K562 (cell line): Measurements from ENCODE around the gene MRPL2. TPM values are rescaled to one million over a fixed set of nuclear protein-coding genes. Genes with fewer than 3 reads are reported as not detected.

ENCODE experiments used
- ATAC-seq: fragments of 200-7000 bp; cut with Tn5 transposase; 3 replicates; pipeline ENCODE4 v1.9.1; 2020; ENCODE audit warnings: moderate library complexity
- BruUV-seq: library from RNA; stranded (reverse); fragments of 400-500 nt; replicated peaks from 2 replicates; lab custom pipeline; 2021; lab: Mats Ljungman, UMichigan
- CTCF ChIA-PET: fragments of 300-600 bp; formaldehyde crosslinking; extraction: SDS; loops from one replicate; lab custom pipeline; 2021; ENCODE audit warnings: low intra/inter-chr PET ratio; lab: Yijun Ruan, JAX
- POLR2A ChIA-PET: fragments of 300-600, 350-650 bp; sonication (Branson Sonifier 250); formaldehyde crosslinking; extraction: SDS; loops from one replicate; lab custom pipeline; 2021; ENCODE audit warnings: antibody characterized with exemption, inconsistent platforms; lab: Yijun Ruan, JAX
- DNase-seq, 4 experiments: peaks; one replicate each; pipeline versions ENCODE4 v3.0.0 to v3.0.0-alpha.2; 2011 to 2018; ENCODE audit warnings: low spot score in 3 of 4, mixed read lengths in 3 of 4; ENCODE audit errors: extremely low read depth in 1 of 4
- FAIRE-seq: peaks from 2 replicates; lab custom pipeline; 2011; peaks lifted over from hg19 to GRCh38; lab: Jason Lieb, UNC
- H2AFZ ChIP-seq: 2 replicates; pipeline ENCODE4 v1.6.0; 2011; ENCODE audit warnings: low read depth, low read length, control low read depth, inconsistent platforms
- H3K27ac ChIP-seq: fragments of 200-600 bp; 3 replicates; pipeline ENCODE4 v1.8.0; 2011; ENCODE audit warnings: low read depth, mild to moderate bottlenecking, control low read depth, inconsistent platforms, low read length, moderate library complexity, mixed read lengths; ENCODE audit errors: extremely low read depth
- H3K27me3 ChIP-seq, 2 experiments: fragments of 300-600 bp in 1 of 2; 2 replicates in 1 of 2; 3 replicates in 1 of 2; pipeline versions ENCODE4 v1.6.0 to v1.8.0; 2011; ENCODE audit warnings: inconsistent platforms in 2 of 2, low read length in 2 of 2, mild to moderate bottlenecking in 1 of 2, mixed read lengths in 1 of 2, moderate library complexity in 1 of 2; ENCODE audit not compliant: control insufficient read depth in 2 of 2, insufficient read depth in 2 of 2
- H3K36me3 ChIP-seq: fragments of 300-600 bp; 3 replicates; pipeline ENCODE4 v1.8.0; 2011; ENCODE audit warnings: mild to moderate bottlenecking, low read length, inconsistent platforms; ENCODE audit not compliant: control insufficient read depth, insufficient read depth
- H3K4me1 ChIP-seq, 2 experiments: fragments of 200-600 bp in 1 of 2; replicated peaks in 1 of 2; 2 replicates in 1 of 2; 3 replicates in 1 of 2; pipeline versions ENCODE4 v1.5.1 to v1.8.0; 2011; ENCODE audit warnings: inconsistent platforms in 2 of 2, low read length in 2 of 2, mild to moderate bottlenecking in 1 of 2, mixed read lengths in 1 of 2, moderate library complexity in 1 of 2; ENCODE audit not compliant: control insufficient read depth in 2 of 2, insufficient read depth in 2 of 2
- H3K4me2 ChIP-seq: 2 replicates; pipeline ENCODE4 v1.6.1; 2011; ENCODE audit warnings: low read length, control low read depth, inconsistent platforms, mixed read lengths; ENCODE audit not compliant: insufficient read depth
- H3K4me3 ChIP-seq: fragments of 200-600 bp; sonication (generic), shearing (Covaris generic); 2 replicates; pipeline ENCODE4 v1.5.1; 2016; ENCODE audit warnings: control low read depth, inconsistent platforms
- H3K79me2 ChIP-seq: fragments of 200-600 bp; 3 replicates; pipeline ENCODE4 v1.8.0; 2011; ENCODE audit warnings: low read length, inconsistent platforms; ENCODE audit not compliant: control insufficient read depth, insufficient read depth
- H3K9ac ChIP-seq, 2 experiments: 2 replicates each; pipeline versions ENCODE4 v1.6.0 to v1.6.1; 2011; ENCODE audit warnings: low read depth in 2 of 2, low read length in 2 of 2, control low read depth in 1 of 2, inconsistent platforms in 1 of 2, mild to moderate bottlenecking in 1 of 2, mixed read lengths in 1 of 2; ENCODE audit not compliant: insufficient read depth in 1 of 2
- H3K9me1 ChIP-seq: one replicate; pipeline ENCODE4 v1.6.0; 2011; ENCODE audit warnings: inconsistent platforms, mild to moderate bottlenecking, low read length, moderate library complexity; ENCODE audit not compliant: control insufficient read depth, insufficient read depth
- H3K9me3 ChIP-seq: replicated peaks from 2 replicates; pipeline ENCODE4 v1.5.1; 2011; ENCODE audit warnings: low read depth, low read length, inconsistent platforms; ENCODE audit not compliant: control insufficient read depth, insufficient read depth
- H4K20me1 ChIP-seq: replicated peaks from 2 replicates; pipeline ENCODE4 v1.6.1; 2011; ENCODE audit warnings: low read length, inconsistent platforms, mixed read lengths; ENCODE audit not compliant: control insufficient read depth, insufficient read depth
- POLR2AphosphoS5 ChIP-seq: IDR thresholded peaks from 2 replicates; pipeline ENCODE4 v1.6.1; 2011; ENCODE audit warnings: mild to moderate bottlenecking, low read depth, low read length, moderate library complexity; ENCODE audit not compliant: control insufficient read depth, insufficient read depth
- RAD21 ChIP-seq, 2 experiments: fragments of 250-450 bp in 1 of 2; fragments of 450-650 bp in 1 of 2; sonication (Bioruptor Pico) in 1 of 2; formaldehyde crosslinking in 1 of 2; IDR thresholded peaks in 1 of 2; conservative IDR thresholded peaks in 1 of 2; 2 replicates each; pipeline versions ENCODE4 v1.4.0 to v1.8.0; 2020 to 2022; ENCODE audit warnings: mild to moderate bottlenecking in 2 of 2, moderate library complexity in 1 of 2
- RBM34 ChIP-seq: fragments of 200-400 bp; formaldehyde crosslinking; IDR thresholded peaks from 2 replicates; pipeline ENCODE4 v1.6.1; 2018; ENCODE audit warnings: low read length, borderline replicate concordance; ENCODE audit not compliant: insufficient read depth
- RCOR1 ChIP-seq, 2 experiments: IDR thresholded peaks; 2 replicates each; pipeline ENCODE4 v1.6.1; 2012; ENCODE audit warnings: low read depth in 2 of 2, low read length in 2 of 2, borderline replicate concordance in 1 of 2, improper control_type of control experiment in 1 of 2
- SIX5 ChIP-seq, 2 experiments: IDR thresholded peaks; 2 replicates each; pipeline ENCODE4 v1.6.1; 2011; ENCODE audit warnings: low read length in 2 of 2, borderline replicate concordance in 1 of 2, low read depth in 1 of 2, mild to moderate bottlenecking in 1 of 2, moderate library complexity in 1 of 2; ENCODE audit not compliant: insufficient read depth in 1 of 2
- SMC3 ChIP-seq: conservative IDR thresholded peaks from 2 replicates; pipeline ENCODE4 v1.6.1; 2011; ENCODE audit warnings: low read depth, low read length, improper control_type of control experiment; ENCODE audit not compliant: insufficient read depth
- SOX6 ChIP-seq: fragments of 450-650 bp; IDR thresholded peaks from 2 replicates; pipeline ENCODE4 v1.6.1; 2014; ENCODE audit warnings: mild to moderate bottlenecking
- TCFL5 ChIP-seq: fragments of 250-450 bp; sonication (Bioruptor Pico); conservative IDR thresholded peaks from 2 replicates; pipeline ENCODE4 v1.6.1; 2021; ENCODE audit warnings: mild to moderate bottlenecking, moderate library complexity, matching md5 sums
- XRCC5 ChIP-seq: fragments of 200-400 bp; formaldehyde crosslinking; IDR thresholded peaks from 2 replicates; pipeline ENCODE4 v1.6.1; 2017; ENCODE audit warnings: low read depth, mild to moderate bottlenecking, low read length
- ZNF24 ChIP-seq: fragments of 450-650 bp; IDR thresholded peaks from 2 replicates; pipeline ENCODE4 v1.6.1; 2016
- ZNF263 ChIP-seq: sonication (generic); formaldehyde crosslinking; IDR thresholded peaks from 2 replicates; pipeline ENCODE4 v1.8.0; 2022; ENCODE audit warnings: mild to moderate bottlenecking, missing genetic modification reagents, borderline replicate concordance
- WGBS: fragments of 100-300 bp; shearing (Covaris generic); methylation state at CpG from one replicate; pipeline ENCODE4 v1.1.6; 2016; ENCODE audit warnings: low coverage, mixed read lengths; ENCODE audit not compliant: insufficient coverage; ENCODE audit errors: missing lambda C conversion rate; 5-methylcytosine and 5-hydroxymethylcytosine counted together
- in situ Hi-C: fragments of 300-500 bp; cut with MboI; formaldehyde crosslinking; loops from 4 replicates; pipeline ENCODE4 v1.15.0; 2018; ENCODE audit warnings: inconsistent platforms, mixed read lengths
- intact Hi-C: fragments of 100-400 bp; cut with micrococcal nuclease; formaldehyde crosslinking; loops from 2 replicates; pipeline ENCODE4 v1.14.2; 2022
- polyA plus RNA-seq, 8 experiments: library from polyadenylated mRNA; depleted of rRNA in 4 of 8; stranded (reverse) in 5 of 8; unstranded in 3 of 8; fragments of >200 nt; fragmentation: Nextera tagmentation in 2 of 8; fragmentation: Illumina TruSeq in 1 of 8; extraction: Ambion mirVana in 2 of 8; extraction: Trizol in 1 of 8; gene quantifications; 2 replicates each; pipeline versions ENCODE4 v1.2.1 to v1.2.3, GENCODE V29; 2011 to 2014; ENCODE audit warnings: inconsistent platforms in 1 of 8, missing spikeins in 1 of 8
- total RNA-seq, 7 experiments: library from RNA; depleted of rRNA in 6 of 7; stranded (reverse); fragments of >200 nt in 6 of 7; fragmentation: Illumina TruSeq in 2 of 7; extraction: Trizol in 2 of 7; gene quantifications; 2 replicates each; pipeline versions ENCODE4 v1.2.1 to v1.2.3, GENCODE V29; 2011 to 2021; ENCODE audit warnings: low replicate concordance in 1 of 7
- TF ChIP-seq, protein P1 (sequence below): fragments of 450-650 bp; formaldehyde crosslinking; IDR thresholded peaks from 2 replicates; pipeline ENCODE4 v1.4.0; 2020; ENCODE audit warnings: mild to moderate bottlenecking, moderate library complexity

MRPL2 gene
- total and polyA plus RNA-seq, 9 of the 15 experiments (the other 6 are each of a cell fraction or from before 2014, with no cell fraction given), result 63.1 to 262 (median 121) TPM

DNA sequence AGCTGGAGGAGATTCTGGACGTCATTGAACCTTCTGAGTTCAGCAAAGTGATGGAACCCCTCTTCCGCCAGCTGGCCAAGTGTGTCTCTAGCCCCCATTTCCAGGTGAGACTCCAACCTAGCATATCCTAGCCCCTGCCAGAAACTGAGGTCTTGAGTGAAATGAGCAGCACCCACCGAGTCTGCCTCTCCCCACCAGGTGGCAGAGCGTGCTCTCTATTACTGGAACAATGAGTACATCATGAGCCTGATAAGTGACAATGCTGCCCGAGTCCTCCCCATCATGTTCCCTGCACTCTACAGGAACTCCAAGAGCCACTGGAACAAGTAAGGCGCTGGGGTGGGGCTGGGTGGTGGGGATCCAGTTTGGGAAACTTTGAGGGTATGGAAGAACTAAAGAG, 50.1 kb downstream of the MRPL2 start:
- POLR2A ChIA-PET, result interaction anchor here (0.5 to 2.3 kb wide), 5 partner anchors 40 to 1228 kb away, joined by 3 to 5 read pairs (median 3); no protein-coding TSS in a partner anchor
- no peak for TF ChIP-seq RBM34
- peak; percentile 64 for TF ChIP-seq SMC3
- TF ChIP-seq POLR2AphosphoS5, result 0 out of 2 replicates have a peak, but pooled peaks have one; percentile 19
- no peak for TF ChIP-seq TCFL5
- TF ChIP-seq, protein P1, sequence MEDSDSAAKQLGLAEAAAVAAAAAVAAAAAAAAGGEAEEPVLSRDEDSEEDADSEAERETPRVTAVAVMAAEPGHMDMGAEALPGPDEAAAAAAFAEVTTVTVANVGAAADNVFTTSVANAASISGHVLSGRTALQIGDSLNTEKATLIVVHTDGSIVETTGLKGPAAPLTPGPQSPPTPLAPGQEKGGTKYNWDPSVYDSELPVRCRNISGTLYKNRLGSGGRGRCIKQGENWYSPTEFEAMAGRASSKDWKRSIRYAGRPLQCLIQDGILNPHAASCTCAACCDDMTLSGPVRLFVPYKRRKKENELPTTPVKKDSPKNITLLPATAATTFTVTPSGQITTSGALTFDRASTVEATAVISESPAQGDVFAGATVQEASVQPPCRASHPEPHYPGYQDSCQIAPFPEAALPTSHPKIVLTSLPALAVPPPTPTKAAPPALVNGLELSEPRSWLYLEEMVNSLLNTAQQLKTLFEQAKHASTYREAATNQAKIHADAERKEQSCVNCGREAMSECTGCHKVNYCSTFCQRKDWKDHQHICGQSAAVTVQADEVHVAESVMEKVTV (CRISPR knock-in tag), result peak; percentile 58
- TF ChIP-seq SIX5 (IDR thresholded peaks at IDR 0.05; ENCODE audit: borderline replicate concordance in 1 of 2, insufficient read depth in 1 of 2, low read depth in 1 of 2, low read length in 2 of 2), result no peak
- peak; percentile 54 for TF ChIP-seq ZNF263 (CRISPR knock-in tag)
- no peak for TF ChIP-seq ZNF24
- TF ChIP-seq XRCC5, result 0 out of 2 replicates have a peak, but pooled peaks have one; percentile 37
- TF ChIP-seq RAD21 (CRISPR knock-in tag; conservative IDR thresholded peaks at IDR 0.05 in 1 of 2, IDR thresholded peaks at IDR 0.05 in 1 of 2), result peak; percentile 70 to 77
- peak in 1 of 2 experiments; percentile 31; a peak in 1 of 4 replicates for TF ChIP-seq RCOR1 (IDR thresholded peaks at IDR 0.05; ENCODE audit: borderline replicate concordance in 1 of 2, low read depth in 2 of 2, low read length in 2 of 2)
- TF ChIP-seq SOX6, result peak; percentile 68

More for the DNA sequence above, 50.1 kb downstream of the MRPL2 start:
- Histone ChIP-seq H3K9me3 (no peaks in the 10 kb centered on the region), H3K27me3 (no peaks in the 10 kb centered on the region), H3K4me3 (no peak overlapping the region), H3K79me2 (peaks cover 18% of the 10 kb centered on the region), H3K4me2 (no peak overlapping the region), H2AFZ (no peak overlapping the region), H3K9me1 (no peaks in the 10 kb centered on the region), H3K9ac (no peak overlapping the region; a peak in 1 of 4 replicates), H4K20me1 (no peaks in the 10 kb centered on the region; the same call in 1 of the 2 replicates), H3K27ac (no peak overlapping the region), H3K36me3 (peaks cover 71% of the 10 kb centered on the region), H3K4me1 (peaks cover 11 to 14% of the 10 kb centered on the region in 2 experiments; a peak in 3 of 5 replicates)
- FAIRE-seq, result peak; percentile 75
- WGBS, result 59% methylated on average over 6 of the region's 6 CpGs
- intact Hi-C loops, result loop anchor here (1.0 kb wide), 1 partner anchor 134 kb away; no protein-coding TSS in a partner anchor
- CTCF ChIA-PET, result interaction anchor here (0.6 to 2.0 kb wide), 3 partner anchors 121 to 263 kb away, joined by 4 to 15 read pairs (median 8); no protein-coding TSS in a partner anchor
- in situ Hi-C loops, result no loop called here
- peak; percentile 24 for ATAC-seq
- no TSS peak for BruUV-seq
- peak; percentile 40 to 80 (median 54) for DNase-seq
